ENCODE results near the gene CNTNAP4.

DNA sequence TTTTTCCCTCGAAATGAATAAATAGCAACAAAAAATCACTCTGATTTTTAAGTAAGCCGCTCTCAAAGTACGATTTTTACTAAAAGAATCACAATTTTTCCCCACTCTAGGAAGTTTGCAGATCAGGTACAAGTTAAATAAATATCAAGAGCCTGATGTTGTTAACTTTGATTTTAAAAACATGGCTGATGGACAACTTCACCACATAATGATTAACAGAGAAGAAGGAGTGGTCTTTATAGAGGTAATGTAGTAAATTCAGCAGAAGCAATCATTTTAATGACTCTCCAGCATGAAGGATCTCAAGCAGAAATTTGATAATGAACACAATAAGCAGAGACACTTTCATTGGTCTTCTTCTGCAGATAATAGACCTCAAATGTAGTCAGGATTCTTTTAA lies 262.4 kb downstream of the CNTNAP4 start:
- TF ChIP-seq MTA1 (CRISPR knock-in tag; IDR thresholded peaks at IDR 0.05; ENCODE audit: borderline replicate concordance) (no peak), ZBTB7A (CRISPR knock-in tag; IDR thresholded peaks at IDR 0.05) (no peak), ZNF10 (CRISPR knock-in tag; IDR thresholded peaks at IDR 0.05; ENCODE audit: borderline replicate concordance, low read depth) (no peak), POLR2AphosphoS5 (IDR thresholded peaks at IDR 0.05; ENCODE audit: low read depth, low read length) (no peak), ZNF282 (IDR thresholded peaks at IDR 0.05; ENCODE audit: partially characterized antibody) (no peak), MAZ (IDR thresholded peaks at IDR 0.05; ENCODE audit: borderline replicate concordance, low read depth, low read length) (no peak), MAZ (CRISPR knock-in tag; IDR thresholded peaks at IDR 0.05; ENCODE audit: low read depth) (no peak), EZH2 (conservative IDR thresholded peaks at IDR 0.05; ENCODE audit: low read depth, low read length) (no peak)
- TF ChIP-seq, protein P1, sequence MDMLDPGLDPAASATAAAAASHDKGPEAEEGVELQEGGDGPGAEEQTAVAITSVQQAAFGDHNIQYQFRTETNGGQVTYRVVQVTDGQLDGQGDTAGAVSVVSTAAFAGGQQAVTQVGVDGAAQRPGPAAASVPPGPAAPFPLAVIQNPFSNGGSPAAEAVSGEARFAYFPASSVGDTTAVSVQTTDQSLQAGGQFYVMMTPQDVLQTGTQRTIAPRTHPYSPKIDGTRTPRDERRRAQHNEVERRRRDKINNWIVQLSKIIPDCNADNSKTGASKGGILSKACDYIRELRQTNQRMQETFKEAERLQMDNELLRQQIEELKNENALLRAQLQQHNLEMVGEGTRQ (IDR thresholded peaks at IDR 0.05; ENCODE audit: low read depth, low read length) = no peak
- TF ChIP-seq, protein P1 (CRISPR knock-in tag; IDR thresholded peaks at IDR 0.05; ENCODE audit: borderline replicate concordance) = no peak
- TF ChIP-seq, protein P2, sequence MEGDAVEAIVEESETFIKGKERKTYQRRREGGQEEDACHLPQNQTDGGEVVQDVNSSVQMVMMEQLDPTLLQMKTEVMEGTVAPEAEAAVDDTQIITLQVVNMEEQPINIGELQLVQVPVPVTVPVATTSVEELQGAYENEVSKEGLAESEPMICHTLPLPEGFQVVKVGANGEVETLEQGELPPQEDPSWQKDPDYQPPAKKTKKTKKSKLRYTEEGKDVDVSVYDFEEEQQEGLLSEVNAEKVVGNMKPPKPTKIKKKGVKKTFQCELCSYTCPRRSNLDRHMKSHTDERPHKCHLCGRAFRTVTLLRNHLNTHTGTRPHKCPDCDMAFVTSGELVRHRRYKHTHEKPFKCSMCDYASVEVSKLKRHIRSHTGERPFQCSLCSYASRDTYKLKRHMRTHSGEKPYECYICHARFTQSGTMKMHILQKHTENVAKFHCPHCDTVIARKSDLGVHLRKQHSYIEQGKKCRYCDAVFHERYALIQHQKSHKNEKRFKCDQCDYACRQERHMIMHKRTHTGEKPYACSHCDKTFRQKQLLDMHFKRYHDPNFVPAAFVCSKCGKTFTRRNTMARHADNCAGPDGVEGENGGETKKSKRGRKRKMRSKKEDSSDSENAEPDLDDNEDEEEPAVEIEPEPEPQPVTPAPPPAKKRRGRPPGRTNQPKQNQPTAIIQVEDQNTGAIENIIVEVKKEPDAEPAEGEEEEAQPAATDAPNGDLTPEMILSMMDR (CRISPR knock-in tag; IDR thresholded peaks at IDR 0.05) = no peak

Data from HepG2 (cell line).